SH-SY5Y (cell line): ENCODE measurements around the gene AADACL3.

Source experiments
- GATA2 ChIP-seq: IDR thresholded peaks from 2 replicates; pipeline ENCODE4 v1.6.1; 2011; ENCODE audit warnings: mild to moderate bottlenecking, low read depth, low read length
- GATA3 ChIP-seq: IDR thresholded peaks from 2 replicates; pipeline ENCODE4 v1.6.1; 2011; ENCODE audit warnings: low read depth, mild to moderate bottlenecking, low read length, moderate library complexity

GRCh38 chr1:12745992-12746323, 30.0 kb downstream of the AADACL3 start, which contains the start of gene CFAP107:
- TF ChIP-seq GATA2 (no peak), GATA3 (no peak)
